GM21526 (cell line): Measurements from ENCODE around the gene FCN1.
A peak's percentile ranks its signal among the peaks of the same experiment; 100 is the strongest.

Experiments used
- ATAC-seq: cut with Tn5 transposase; IDR thresholded peaks from one replicate; pipeline ENCODE4 v1.9.1; 2021; ENCODE audit warnings: moderate library complexity; ENCODE audit not compliant: unreplicated experiment, low FRiP score

The FCN1 gene

GRCh38 chr9:134937566-134938345 lies 20.0 kb upstream of the FCN1 start:
- no peak for ATAC-seq

GRCh38 chr9:134937164-134937555 lies 19.4 kb upstream of the FCN1 start:
- no peak for ATAC-seq

GRCh38 chr9:134936346-134937163 lies 18.8 kb upstream of the FCN1 start:
- no peak for ATAC-seq

- ATAC-seq, result no peak
Observed at GRCh38 chr9:134935701-134936345, 18.1 kb upstream of the FCN1 start.

- ATAC-seq, result no peak
Observed at GRCh38 chr9:134935056-134935640, 17.4 kb upstream of the FCN1 start.

- no peak for ATAC-seq
Observed at GRCh38 chr9:134933076-134933659, 15.5 kb upstream of the FCN1 start.

GRCh38 chr9:134932606-134933005 lies 14.9 kb upstream of the FCN1 start:
- no peak for ATAC-seq

GRCh38 chr9:134932171-134932570 lies 14.5 kb upstream of the FCN1 start:
- ATAC-seq, result no peak

- ATAC-seq, result peak; percentile 62
Observed at GRCh38 chr9:134930398-134930797, 12.7 kb upstream of the FCN1 start.

GRCh38 chr9:134929193-134930158 lies 11.8 kb upstream of the FCN1 start:
- no peak for ATAC-seq

GRCh38 chr9:134928436-134929192 lies 10.9 kb upstream of the FCN1 start:
- ATAC-seq, result no peak

- ATAC-seq, result no peak
Observed at GRCh38 chr9:134925011-134925511, 7.3 kb upstream of the FCN1 start.

GRCh38 chr9:134923466-134923865 lies 5.8 kb upstream of the FCN1 start:
- no peak for ATAC-seq

GRCh38 chr9:134922932-134923240 lies 5.2 kb upstream of the FCN1 start:
- no peak for ATAC-seq

GRCh38 chr9:134922066-134922931 lies 4.6 kb upstream of the FCN1 start:
- no peak for ATAC-seq

GRCh38 chr9:134919303-134919702 lies 1.6 kb upstream of the FCN1 start:
- no peak for ATAC-seq

GRCh38 chr9:134918646-134919045 lies 934 bp upstream of the FCN1 start:
- ATAC-seq, result no peak

- ATAC-seq, result no peak
Observed at GRCh38 chr9:134916161-134916665, 1.5 kb downstream of the FCN1 start.
